Ishikawa (cell line): Measurements from ENCODE around the gene NDFIP2.

Experiments used
- CEBPB ChIP-seq: IDR thresholded peaks from 2 replicates; pipeline ENCODE4 v1.6.1; 2012
- TAF1 ChIP-seq: IDR thresholded peaks from 2 replicates; pipeline ENCODE4 v1.6.1; 2012; ENCODE audit warnings: low read depth, mild to moderate bottlenecking
- YY1 ChIP-seq: IDR thresholded peaks from 2 replicates; pipeline ENCODE4 v1.6.1; 2012; ENCODE audit warnings: low read depth
- TF ChIP-seq, protein P1 (sequence below): IDR thresholded peaks from 2 replicates; pipeline ENCODE4 v1.6.1; 2012; ENCODE audit warnings: low read depth, mild to moderate bottlenecking

DNA sequence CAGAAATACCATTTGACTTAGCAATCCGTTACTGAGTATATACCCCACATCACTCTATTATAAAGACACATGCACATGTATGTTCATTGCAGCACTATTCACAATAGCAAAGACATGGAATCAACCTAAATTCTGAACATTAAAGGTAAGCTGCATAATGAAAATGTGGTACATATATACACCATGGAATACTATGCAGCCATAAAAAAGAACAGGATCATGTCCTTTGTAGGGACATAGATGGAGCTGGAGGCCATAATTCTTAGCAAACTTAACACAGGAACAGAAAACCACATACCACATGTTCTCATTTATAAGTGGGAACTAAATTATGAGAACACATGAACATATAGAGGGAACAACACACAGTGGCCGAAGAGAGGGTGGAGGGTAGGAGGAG lies 85.2 kb downstream of the NDFIP2 start:
- TF ChIP-seq, protein P1, sequence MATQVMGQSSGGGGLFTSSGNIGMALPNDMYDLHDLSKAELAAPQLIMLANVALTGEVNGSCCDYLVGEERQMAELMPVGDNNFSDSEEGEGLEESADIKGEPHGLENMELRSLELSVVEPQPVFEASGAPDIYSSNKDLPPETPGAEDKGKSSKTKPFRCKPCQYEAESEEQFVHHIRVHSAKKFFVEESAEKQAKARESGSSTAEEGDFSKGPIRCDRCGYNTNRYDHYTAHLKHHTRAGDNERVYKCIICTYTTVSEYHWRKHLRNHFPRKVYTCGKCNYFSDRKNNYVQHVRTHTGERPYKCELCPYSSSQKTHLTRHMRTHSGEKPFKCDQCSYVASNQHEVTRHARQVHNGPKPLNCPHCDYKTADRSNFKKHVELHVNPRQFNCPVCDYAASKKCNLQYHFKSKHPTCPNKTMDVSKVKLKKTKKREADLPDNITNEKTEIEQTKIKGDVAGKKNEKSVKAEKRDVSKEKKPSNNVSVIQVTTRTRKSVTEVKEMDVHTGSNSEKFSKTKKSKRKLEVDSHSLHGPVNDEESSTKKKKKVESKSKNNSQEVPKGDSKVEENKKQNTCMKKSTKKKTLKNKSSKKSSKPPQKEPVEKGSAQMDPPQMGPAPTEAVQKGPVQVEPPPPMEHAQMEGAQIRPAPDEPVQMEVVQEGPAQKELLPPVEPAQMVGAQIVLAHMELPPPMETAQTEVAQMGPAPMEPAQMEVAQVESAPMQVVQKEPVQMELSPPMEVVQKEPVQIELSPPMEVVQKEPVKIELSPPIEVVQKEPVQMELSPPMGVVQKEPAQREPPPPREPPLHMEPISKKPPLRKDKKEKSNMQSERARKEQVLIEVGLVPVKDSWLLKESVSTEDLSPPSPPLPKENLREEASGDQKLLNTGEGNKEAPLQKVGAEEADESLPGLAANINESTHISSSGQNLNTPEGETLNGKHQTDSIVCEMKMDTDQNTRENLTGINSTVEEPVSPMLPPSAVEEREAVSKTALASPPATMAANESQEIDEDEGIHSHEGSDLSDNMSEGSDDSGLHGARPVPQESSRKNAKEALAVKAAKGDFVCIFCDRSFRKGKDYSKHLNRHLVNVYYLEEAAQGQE = no peak
- TF ChIP-seq YY1 = no peak
- TF ChIP-seq CEBPB = no peak
- no peak for TF ChIP-seq TAF1
